ENCODE data around the gene USP48.

Gene USP48

DNA sequence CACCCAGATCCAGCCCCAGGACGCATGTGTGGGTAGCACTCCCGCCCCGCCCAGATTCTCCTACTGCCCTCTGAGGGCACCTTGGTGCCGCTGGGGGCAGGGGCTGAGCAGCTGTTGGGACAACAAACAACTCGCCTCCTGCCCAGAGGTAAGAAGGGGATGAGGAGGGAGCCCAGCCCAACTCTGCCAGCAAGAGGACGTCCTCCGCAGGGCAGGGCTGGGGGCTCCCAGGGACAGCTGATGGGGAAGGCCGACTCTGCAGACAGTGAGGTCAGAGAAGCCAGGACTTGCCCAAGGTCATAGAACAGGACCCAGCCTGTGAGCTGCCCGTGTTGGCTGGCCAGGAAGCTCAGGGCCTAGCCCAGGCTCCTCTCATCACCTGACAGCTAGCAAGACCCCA is 132.5 kb downstream of the USP48 start:
- no peak overlapping the region for H3K4me3 ChIP-seq
- H3K9me3 ChIP-seq, result no peaks in the 10 kb centered on the region
- H3K4me1 ChIP-seq, result peaks cover 0 to 20% (median 10%) of the 10 kb centered on the region in 4 donors
- DNase-seq, result no peak
- intact Hi-C loops (cut with DNase I; ENCODE audit: low total_unique reads), result no loop called here
- TF ChIP-seq, protein P1, sequence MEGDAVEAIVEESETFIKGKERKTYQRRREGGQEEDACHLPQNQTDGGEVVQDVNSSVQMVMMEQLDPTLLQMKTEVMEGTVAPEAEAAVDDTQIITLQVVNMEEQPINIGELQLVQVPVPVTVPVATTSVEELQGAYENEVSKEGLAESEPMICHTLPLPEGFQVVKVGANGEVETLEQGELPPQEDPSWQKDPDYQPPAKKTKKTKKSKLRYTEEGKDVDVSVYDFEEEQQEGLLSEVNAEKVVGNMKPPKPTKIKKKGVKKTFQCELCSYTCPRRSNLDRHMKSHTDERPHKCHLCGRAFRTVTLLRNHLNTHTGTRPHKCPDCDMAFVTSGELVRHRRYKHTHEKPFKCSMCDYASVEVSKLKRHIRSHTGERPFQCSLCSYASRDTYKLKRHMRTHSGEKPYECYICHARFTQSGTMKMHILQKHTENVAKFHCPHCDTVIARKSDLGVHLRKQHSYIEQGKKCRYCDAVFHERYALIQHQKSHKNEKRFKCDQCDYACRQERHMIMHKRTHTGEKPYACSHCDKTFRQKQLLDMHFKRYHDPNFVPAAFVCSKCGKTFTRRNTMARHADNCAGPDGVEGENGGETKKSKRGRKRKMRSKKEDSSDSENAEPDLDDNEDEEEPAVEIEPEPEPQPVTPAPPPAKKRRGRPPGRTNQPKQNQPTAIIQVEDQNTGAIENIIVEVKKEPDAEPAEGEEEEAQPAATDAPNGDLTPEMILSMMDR (IDR thresholded peaks at IDR 0.05), result no peak
- H3K27me3 ChIP-seq, result peaks cover 0 to 71% of the 10 kb centered on the region in 2 donors
- H3K27ac ChIP-seq, result no peak overlapping the region
- H3K36me3 ChIP-seq, result no peaks in the 10 kb centered on the region

DNA sequence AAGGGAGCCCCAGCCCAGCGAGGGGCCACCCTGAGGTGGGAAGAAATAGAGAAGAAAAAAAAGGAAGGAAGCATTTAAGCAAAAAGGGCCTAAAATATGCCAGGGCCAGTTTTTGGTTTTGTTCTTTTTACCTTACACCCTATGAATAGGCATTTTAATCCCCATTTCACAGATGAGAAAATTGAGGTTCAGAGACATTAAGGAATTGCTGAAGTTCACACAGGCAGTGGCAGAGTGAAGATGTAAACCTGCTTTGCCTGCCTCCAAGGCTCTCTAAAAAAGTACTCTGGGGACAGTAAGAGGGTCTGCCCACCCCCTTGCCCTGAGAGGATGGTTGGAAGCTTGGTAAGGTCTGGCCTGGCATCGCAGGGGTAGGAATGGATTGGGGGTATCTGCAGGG is 133.6 kb downstream of the USP48 start:
- TF ChIP-seq, protein P1 (IDR thresholded peaks at IDR 0.05), result no peak

DNA sequence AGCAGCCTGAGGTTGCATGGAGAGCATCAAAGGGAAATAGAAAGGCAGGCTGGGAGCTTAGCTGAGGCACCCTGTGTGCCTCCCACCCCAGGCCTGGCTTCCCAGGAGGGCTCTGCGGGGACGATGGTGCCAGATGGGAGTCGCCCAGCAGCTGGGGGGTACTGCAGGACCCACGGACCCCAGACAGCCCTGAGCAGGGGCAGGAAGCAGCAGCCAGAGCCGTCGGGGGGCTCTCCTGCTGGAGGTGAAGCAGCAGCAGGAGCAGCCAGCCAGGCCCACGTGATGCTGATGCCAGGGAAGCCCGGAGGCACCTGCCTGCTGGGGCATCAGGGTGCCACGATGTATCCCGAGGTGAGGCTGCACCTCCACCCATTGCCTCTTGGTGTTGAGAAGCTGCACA is 134.2 kb downstream of the USP48 start:
- DNase-seq, result no peak
- no peak overlapping the region for H3K27ac ChIP-seq
- H3K36me3 ChIP-seq, result no peaks in the 10 kb centered on the region
- intact Hi-C loops (cut with DNase I; ENCODE audit: low total_unique reads), result no loop called here
- H3K9me3 ChIP-seq, result no peaks in the 10 kb centered on the region
- peaks cover 0 to 20% (median 10%) of the 10 kb centered on the region in 4 donors for H3K4me1 ChIP-seq
- no peak overlapping the region for H3K4me3 ChIP-seq
- TF ChIP-seq, protein P1 (IDR thresholded peaks at IDR 0.05), result no peak
- H3K27me3 ChIP-seq, result peaks cover 0 to 84% of the 10 kb centered on the region in 2 donors

More for the DNA sequence above, 133.6 kb downstream of the USP48 start:
- intact Hi-C loops (cut with DNase I; ENCODE audit: low total_unique reads), result no loop called here
- H3K4me1 ChIP-seq, result peaks cover 0 to 20% (median 10%) of the 10 kb centered on the region in 4 donors
- no peak overlapping the region for H3K4me3 ChIP-seq
- no peaks in the 10 kb centered on the region for H3K9me3 ChIP-seq
- H3K27ac ChIP-seq, result no peak overlapping the region
- H3K27me3 ChIP-seq, result peaks cover 0 to 79% of the 10 kb centered on the region in 2 donors
- no peaks in the 10 kb centered on the region for H3K36me3 ChIP-seq
- DNase-seq, result no peak

DNA sequence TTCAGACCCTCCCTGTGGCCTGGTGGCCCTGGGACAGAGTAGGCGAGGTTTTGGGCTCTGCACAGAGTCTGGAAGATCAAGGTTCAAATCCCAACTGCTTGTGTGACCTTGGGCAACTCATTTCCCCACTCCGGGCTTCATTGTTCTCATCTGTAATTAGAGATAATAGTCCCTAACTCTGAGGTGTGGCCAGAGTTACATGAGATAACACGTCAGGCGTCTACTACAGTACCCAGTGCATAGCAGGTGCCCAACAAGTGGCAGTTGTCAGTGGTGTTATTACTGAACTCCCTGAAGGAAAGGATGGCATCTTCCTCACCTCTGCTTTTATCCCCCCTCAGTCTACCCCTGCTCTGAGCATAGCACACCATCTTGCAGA is 134.6 kb downstream of the USP48 start:
- Histone ChIP-seq H3K27me3 (peaks cover 0 to 85% of the 10 kb centered on the region in 2 donors), H3K4me1 (peaks cover 0 to 20% (median 10%) of the 10 kb centered on the region in 4 donors), H3K36me3 (no peaks in the 10 kb centered on the region), H3K4me3 (no peak overlapping the region), H3K9me3 (no peaks in the 10 kb centered on the region), H3K27ac (no peak overlapping the region)
- DNase-seq, result no peak
- intact Hi-C loops (cut with DNase I; ENCODE audit: low total_unique reads), result no loop called here
- TF ChIP-seq, protein P1 (IDR thresholded peaks at IDR 0.05), result no peak

DNA sequence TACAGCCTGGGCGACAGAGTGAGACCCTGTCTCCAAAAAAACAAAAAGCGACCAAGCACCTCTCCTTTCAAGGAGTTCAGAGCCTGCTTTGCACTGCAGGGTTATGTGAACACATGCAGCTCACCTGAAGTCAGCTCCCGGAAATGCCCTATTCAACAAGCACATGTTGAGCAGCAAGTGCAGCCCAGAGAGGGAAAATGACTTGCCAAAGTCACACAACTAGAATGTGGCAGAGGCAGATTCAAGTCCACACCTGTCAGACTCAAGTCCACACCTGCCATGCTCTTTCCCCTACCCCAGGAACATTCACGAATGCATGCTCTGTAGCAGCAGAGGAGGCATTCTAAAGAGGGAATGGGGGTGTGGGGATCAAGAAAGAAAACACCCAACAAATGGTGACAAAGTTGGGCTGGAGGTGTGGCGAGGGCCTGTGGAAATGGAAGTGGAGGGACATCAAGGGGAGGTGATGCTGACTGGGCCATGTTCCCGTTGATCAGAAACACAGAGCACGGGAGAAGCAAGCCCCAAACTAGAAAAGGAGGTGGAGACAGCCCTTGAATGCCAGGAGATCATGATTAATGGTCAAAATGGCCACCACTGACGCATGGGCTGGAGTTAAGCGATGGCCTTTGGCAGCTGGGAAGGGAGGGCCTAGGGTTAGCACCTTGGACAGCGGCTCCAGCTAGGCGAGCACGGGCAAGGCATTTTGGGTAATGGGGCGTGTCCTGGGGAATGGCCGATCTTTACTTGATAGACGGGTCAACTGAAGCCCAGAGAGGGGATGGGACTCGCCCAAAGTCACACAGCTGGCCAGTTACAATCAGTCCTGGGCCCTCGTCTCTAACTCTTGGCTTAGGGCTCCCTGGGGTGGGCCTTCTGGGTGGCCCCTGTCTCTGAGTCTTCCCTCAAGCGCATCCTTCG is 135.3 kb downstream of the USP48 start:
- intact Hi-C loops (cut with DNase I; ENCODE audit: low total_unique reads), result no loop called here
- TF ChIP-seq, protein P1 (IDR thresholded peaks at IDR 0.05), result no peak
- Histone ChIP-seq H3K36me3 (no peaks in the 10 kb centered on the region), H3K27me3 (peaks cover 0 to 85% of the 10 kb centered on the region in 2 donors), H3K9me3 (no peaks in the 10 kb centered on the region), H3K27ac (no peak overlapping the region), H3K4me3 (no peak overlapping the region), H3K4me1 (peaks cover 0 to 20% (median 10%) of the 10 kb centered on the region in 4 donors)
- no peak for DNase-seq
